NCI-H1092 treated with DMSO at 0.1 percent for 48 hours (cell line): ENCODE data around the gene PRMT7.

ENCODE experiments used
- DNase-seq: peaks from one replicate; lab custom pipeline; 2025; lab: John Stamatoyannopoulos, UW

The PRMT7 gene

DNA sequence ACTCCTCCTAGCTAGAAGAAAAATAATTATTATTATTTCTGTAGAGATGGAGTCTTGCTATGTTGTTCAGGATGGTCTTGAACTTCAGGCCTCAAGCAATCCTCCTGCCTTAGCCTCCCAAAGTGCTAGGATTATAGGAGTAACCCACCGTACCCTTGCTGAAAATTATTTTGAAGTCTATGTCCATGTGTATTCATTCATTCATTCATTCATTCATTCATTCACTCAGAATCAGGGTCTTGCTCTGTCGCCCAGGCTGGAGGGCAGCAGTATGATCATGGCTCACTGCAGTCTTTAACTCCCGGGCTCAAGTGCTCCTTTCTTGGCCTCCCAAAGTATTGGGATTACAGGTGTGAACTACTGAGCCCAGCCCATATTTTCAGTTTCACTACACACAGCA lies 4.2 kb upstream of the PRMT7 start:
- no peak for DNase-seq

DNA sequence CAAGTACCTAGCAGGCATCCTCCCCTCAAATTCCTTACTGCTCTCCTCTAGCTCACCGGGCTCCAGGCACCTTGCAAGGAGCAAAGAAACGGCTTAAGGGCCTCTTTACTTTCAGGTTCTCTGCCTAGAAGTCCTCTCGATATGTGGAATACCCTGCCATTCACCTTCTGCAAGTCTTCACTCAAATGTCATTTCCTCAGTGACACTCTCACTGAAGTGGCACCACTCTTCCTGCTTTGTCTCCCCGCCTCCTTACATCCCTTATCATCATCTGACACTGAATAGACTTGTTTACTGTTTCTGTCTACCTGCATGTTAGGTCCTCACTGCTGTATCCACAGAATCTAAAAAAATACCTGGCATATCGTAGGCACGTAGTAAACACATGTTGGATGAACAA lies 1.0 kb upstream of the PRMT7 start:
- DNase-seq, result no peak

DNA sequence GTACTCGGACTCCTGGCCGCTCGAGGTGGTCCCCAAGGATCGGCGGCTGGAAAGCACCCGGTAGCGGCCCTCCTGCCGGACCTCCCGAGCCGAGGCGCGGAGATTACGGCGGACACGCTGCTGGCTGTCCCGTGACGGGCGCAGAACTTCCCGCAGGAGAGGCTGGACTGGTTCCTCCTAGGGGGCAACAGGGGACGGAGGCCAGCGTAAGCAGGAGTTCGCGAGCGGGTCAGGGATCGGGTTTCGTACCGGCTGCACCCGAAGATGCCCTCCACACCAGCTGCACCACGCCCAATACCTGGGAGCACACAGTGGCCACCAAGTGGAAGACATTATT lies 414 bp upstream of the PRMT7 start:
- no peak for DNase-seq

DNA sequence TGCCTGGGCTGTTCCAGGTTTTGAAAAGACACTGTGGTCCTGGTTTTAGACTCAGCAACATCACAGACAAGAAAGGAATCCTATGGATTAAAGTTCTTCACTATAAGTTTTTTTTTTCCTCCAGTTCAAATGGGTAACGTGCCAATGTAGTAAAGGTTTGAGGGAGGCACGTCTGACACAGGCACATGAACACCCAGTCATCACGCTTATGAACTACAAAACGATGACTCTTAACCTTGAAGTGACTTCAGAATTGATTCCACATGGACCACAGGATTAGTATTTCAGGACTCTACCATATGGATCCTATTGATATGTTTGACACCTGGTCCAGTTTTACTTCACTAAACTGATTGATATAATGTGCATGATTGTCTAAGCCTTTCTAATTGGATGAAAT lies 2.3 kb downstream of the PRMT7 start:
- no peak for DNase-seq

DNA sequence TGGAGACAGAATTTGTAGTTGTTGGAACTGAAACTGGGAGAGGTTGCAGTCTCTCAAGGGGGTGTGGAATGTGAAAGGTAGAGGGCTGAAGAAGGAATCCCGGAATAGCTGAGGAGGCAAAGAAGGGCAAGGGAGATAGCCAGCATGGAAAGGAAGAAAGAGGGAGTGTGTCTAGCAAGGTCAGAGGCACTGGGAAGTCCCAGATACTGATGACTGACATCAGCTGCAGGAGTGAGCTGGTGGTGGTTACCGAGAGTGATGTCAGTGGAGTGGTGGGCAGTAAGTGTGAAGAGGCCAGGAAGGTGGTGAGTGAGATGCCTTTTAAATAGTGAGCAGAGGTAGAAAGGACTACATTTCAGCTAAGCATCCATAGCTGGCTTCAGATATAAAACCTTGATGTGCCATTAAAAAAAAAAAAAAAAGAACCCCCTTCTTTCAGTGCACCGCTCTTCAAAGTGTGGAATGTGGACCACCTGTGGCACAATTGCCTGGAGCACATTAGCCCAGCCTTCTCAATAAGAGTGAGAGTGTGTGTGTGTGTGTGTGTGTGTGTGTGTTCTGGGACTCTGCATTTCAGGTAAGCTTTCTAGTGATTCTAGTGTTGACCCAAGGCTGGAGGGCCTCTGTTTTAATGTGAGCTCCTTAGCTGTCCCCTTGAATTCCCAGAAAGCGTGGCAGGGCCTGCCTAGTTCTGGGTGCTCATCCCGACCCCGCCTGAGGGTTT lies 8.5 kb downstream of the PRMT7 start:
- no peak for DNase-seq

DNA sequence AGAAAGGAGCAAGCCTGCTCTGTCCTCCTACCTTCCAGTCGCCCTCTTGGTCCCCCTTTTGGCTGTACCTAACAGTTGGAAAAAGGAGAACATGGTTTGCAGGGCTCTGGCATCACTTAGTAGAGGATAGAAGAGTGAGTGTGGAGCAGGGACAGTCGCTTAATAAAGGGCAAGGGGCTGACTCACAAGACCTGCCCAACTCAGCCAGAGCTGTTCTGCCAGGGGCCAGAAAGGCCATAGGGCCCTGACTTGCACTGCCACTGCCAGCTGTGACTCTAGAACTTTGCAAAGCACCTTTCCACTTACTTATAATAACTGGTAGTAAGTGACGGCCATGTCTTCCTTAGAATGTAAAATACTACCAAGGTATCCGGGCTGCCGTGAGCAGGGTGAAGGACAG lies 13.5 kb downstream of the PRMT7 start:
- no peak for DNase-seq

DNA sequence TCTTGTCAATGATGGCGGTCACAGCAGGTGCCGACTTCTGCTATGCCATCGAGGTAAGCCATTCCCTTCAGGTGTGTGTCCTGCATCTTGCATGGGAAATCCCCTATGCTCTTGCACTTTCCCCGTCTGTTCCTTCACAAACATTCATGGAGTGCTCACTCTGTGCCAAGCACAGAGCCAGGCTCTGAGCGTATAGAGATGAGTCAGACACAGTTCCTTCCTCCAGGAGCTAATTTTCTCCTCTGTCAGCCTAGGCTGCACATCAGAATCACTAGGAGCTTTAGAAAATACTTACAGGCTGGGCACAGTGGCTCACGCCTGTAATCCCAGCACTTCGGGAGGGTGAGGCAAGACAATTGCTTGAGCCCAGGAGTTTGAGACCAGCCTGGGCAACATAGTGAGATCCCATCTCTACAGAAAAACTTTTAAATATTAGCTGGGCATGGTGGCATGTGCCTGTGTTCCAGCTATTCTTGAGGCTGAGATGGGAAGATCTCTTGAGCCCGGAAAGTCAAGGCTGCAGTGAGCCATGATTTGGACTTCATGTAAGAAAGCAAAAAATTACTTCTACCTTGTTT lies 14.1 kb downstream of the PRMT7 start:
- no peak for DNase-seq

DNA sequence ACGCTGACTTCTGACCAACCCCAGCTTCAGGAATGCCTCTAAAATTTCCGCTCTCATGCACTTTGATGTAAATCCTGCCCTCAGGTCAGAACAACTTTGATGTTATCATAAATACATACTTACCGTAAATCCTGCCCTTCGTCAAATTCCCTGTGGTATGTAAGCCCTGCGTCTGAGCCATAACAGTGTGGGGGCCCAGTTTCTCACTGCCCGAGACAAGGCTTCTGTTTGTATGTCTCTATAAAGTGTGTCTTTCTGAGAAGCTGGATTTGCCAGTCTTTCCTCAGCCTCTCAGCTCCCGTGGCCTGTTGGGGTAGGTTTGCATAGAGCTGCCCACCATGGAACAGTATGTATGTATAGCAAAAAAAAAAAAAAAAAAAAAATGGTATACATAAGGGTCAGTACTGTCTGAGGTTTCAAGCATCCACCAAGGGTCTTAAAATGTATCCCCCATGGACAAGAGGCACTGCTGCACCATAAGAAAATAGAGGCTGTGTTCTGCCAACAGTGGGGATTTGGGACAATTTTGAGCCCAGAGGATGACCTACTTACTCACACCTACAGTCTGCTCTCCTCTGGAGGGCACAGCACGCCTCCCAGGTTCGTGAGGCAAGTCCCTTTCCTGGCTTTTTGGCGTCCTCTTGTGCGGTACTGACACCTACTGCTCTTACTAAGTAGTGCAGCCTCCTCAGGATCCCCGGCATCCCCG lies 17.5 kb downstream of the PRMT7 start:
- peak; percentile 74 for DNase-seq

DNA sequence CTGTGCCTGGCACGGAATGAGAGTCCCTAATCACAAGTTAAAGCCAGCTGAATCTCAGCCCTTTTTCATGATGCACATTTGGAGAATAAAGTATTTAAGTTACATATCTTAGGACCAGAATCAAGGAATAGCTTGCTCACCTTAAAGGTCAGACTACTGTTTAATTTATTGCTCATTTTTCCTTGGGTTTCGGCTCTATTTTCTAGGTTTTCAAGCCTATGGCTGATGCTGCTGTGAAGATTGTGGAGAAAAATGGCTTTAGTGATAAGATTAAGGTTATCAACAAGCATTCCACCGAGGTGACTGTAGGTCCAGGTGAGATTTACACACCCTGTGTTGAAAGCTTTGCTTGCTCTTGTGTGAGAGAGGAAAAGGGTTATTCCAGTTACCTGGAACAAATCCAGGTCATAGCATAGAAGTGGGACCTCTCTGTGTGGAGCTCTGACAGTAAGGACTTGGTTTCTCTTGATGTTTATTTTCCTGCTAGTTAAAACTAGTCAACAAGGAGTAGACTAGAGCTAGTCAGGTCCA lies 18.1 kb downstream of the PRMT7 start:
- DNase-seq, result no peak

DNA sequence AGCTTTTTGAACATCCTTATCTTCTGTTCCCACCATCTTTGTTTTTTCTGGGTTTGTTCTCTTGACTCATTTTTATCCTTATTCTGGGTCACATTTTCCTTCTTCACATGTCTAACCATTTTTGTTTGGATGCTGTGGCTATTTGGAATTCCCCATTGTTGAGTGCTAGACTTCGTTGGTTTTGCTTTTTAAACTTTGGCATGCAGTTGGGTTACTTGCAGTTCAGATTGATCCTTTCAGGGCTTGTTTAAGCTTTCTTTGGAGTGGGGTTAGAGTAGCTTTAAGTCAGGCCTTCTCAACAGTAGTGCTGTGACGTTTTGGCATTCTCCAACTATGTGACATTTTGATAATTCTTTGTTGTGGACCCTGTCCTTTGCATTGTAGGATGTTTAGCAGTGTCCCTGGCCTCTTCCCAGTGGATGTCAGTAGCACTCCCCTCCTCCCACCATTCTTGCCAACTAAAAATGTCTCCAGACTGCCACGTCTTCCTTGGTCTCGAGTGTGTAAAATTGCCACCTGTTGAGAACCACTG lies 21.1 kb downstream of the PRMT7 start:
- no peak for DNase-seq

DNA sequence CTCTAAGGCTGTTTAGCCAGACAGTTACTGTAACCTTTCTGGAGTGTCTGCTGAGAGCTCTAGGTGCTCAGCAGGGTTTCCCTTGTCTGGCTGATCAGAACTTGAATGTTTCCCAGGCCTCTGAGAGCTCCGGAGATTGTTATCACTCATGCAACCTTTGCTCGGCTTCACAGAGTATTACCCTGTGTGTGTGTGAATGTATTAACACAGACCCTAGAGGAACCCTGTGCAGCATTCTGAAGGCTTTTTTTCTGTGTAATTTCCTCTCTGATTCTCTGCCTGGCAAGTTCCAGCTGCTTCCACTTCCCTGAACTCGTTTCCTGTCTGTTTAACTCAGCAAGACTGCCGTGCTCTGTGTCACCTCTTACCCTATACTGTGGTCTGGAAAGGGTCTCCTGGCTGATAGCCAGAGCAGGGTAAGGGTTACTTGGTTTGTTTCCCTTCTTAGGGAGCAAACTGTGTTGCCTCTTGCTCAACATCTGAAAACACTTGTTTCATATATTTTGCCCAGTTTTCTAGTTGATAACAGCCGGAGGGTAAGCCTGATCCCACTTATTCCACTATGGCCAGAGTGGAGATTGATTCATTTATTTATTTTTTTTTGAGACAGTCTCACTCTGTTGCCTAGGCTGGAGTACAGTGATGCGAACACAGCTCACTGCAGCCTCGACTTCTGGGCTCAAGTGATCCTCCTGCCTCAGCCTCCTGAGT lies 21.7 kb downstream of the PRMT7 start:
- no peak for DNase-seq

DNA sequence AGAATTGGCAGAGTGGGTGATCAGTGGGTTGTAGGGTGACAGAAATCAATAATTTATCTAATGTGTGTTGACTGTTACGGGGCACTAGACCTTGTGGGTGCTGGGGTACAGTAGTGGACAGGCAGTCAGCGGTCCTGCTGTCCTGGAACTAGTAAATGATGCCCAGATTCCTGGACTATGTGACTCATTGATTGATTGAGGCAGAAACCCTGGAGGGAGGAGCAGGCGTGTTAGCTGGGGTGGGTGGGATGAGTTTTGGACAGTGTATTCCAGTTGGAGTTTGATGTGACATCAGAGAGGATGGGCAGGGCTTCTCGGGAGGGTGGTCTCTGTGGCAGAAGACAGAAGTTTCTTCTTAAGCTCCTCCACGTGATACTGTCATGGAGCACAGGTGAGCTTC lies 24.4 kb downstream of the PRMT7 start:
- no peak for DNase-seq

DNA sequence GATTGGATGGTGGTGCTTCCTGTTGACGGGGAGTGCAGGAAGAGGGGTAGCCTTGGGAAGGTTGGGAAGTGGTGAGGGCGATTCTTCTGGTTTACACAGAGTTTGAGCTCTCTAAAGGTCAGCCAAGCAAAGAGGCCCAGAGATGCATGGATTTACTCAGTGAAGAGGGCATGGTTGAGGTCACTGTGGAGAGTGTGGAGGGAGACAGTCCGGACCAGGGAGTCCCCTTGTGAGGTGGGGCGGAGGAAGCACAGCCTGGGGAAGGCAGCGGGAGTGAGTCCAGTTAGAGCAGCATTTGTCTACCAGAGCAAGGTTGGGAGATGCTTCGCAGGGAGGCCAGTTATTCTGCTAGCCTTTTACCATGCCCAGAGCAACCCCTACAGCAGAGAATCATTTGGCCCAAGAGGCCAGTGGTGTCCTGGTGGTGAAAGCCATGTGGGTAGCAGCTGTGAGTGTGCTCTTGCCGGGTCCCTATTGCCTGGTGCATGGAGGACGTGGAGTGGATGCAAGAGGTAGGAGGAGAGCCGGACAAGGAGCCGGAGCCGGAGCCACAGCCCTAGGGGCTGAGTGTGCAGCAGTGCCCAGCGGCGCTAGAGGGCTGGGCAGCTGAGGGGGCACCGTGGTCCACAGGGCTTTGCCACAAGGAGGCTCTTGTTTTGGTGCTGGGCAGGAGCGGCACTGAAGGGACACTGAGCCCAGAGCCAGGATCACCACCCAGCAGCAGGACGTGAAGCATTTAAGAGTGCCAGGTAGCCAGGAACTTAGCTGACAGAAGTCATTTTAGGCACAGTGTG lies 27.7 kb downstream of the PRMT7 start:
- DNase-seq, result no peak

DNA sequence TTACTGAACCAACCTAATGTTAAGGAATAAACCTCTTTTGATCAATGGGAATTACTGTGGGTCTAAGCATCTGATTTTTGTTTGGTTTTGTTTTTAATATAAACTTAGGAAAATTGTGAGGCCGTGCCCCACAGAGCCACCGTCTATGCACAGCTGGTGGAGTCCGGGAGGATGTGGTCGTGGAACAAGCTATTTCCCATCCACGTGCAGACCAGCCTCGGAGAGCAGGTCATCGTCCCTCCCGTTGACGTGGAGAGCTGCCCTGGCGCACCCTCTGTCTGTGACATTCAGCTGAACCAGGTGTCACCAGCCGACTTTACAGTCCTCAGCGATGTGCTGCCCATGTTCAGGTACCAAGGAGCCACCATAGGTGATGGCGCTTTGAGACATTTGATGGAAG lies 28.4 kb downstream of the PRMT7 start:
- DNase-seq, result no peak

DNA sequence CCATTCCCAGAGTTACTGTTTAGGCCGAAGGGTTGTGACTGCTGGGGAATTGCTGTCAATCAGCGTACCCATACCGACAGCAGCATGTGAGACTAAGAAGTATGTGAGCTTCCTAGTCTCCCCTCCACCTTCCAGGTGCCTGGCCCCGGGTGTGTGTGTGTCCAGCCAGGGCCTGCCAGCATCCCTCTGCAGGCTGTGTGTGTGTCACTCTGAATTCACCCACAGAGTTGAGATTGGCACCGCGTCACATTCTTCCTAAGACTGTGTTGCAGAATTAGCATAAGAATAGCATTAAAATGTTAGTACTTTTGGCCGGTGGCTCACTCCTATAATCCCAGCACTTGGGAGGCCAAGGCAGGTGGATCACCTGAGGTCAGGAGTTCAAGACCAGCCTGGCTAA lies 31.8 kb downstream of the PRMT7 start:
- no peak for DNase-seq

DNA sequence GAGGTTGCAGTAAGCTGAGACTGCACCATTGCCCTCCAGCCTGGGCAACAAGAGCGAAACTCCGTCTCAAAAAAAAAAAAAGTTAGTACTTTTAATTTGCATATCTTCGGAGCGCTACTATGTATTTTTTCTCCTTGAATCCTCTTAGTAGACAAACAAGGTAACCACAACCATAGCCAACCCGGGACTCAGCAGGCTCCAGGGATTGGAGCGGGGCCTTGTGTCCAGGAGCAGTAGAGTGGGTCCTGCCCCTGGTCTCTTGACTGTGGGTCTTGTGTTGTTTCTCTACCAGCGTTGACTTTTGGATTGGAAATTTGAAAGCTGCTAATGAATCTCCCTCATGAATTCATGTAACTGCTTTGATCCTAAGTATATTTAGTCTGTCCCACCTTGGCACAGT lies 32.3 kb downstream of the PRMT7 start:
- DNase-seq, result no peak

DNA sequence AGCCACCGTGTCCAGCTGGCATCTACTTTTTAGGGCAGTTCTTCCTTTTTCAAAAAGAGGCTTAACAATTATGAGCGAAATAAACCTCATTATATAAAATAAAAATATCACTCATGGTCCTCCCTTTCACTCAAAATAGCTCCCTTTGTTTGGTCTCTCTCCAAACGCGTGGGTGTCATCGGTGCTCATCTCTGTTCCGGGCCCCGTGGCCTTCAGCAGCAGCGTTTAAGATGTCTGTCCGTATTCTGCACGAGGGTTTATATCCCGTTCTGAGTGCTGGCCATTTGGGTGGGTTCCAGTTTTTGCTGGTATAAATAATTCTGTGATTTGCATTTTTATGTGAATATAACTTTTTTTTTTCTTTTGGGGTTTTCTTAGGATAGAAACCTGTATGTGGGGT lies 33.4 kb downstream of the PRMT7 start:
- DNase-seq, result no peak

DNA sequence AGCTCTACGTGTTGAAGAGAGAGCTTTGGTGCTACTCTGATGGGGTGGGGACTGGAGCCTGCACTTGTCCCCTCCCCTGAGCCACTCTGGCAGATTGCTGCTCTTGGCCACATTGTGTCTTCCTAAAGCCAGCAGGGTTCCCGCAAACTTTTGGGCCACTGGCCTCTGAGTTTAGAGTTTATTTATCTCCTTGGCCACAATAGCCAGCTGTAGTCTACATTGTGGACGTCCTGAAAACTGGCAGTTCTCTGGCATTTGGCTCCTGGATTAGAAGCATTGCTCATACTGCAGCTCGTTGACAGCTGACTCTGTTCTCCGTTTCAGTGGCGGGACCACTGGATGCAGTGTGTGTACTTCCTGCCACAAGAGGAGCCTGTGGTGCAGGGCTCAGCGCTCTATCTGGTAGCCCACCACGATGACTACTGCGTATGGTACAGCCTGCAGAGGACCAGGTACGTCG lies 34.6 kb downstream of the PRMT7 start:
- DNase-seq, result no peak

DNA sequence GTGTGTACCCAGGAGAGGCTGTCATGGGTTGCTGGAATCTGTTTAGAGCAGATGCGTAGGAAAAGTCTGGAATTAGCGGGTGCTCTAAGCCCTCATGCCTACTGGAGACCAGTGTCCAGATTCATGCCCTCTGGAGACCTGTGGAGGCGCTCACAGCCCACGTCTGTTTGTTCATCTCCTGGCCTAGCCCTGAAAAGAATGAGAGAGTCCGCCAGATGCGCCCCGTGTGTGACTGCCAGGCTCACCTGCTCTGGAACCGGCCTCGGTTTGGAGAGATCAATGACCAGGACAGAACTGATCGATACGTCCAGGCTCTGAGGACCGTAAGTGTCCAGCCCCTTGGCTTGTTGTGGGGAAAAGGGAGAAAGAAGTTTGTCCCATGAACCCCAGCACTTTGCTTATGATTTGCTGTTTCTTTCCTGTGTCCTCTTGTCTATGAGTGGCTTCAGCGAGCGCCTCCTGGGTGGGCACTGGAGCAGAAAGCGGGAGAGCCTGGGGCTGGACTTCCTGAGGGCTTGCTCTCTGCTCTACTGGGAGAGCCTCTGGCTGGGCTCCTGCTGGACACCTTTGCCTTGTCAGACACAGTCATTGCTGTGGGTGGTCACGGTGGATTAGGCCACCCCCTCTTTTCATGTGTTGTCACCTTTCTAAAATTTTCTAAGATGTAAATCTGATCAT lies 35.3 kb downstream of the PRMT7 start:
- no peak for DNase-seq

DNA sequence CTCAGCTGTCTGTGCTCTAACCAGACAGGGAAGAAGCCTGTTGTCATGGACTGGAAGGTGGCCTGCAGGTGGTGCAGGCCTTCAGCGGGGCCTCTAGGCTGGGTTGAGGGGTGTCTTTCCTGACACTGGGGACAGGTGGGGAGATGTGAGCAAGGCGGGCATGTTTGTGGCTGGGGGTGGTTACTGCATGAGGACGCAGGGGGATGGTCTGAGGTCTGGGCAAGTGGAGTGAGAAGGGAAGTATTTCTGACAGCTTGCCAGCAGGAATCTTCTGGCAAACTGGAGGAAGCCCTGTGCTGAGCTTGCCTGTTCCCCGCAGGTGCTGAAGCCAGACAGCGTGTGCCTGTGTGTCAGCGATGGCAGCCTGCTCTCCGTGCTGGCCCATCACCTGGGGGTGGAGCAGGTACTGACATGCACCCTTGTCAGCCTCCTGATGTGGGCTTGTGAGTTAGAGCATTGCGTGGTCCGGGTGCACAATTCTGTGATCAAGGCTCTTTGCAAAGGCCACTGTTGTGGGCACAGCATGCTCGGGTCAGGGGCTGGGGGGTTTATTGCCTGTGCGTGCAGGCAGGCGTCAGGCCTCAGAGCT lies 36.2 kb downstream of the PRMT7 start:
- no peak for DNase-seq

DNA sequence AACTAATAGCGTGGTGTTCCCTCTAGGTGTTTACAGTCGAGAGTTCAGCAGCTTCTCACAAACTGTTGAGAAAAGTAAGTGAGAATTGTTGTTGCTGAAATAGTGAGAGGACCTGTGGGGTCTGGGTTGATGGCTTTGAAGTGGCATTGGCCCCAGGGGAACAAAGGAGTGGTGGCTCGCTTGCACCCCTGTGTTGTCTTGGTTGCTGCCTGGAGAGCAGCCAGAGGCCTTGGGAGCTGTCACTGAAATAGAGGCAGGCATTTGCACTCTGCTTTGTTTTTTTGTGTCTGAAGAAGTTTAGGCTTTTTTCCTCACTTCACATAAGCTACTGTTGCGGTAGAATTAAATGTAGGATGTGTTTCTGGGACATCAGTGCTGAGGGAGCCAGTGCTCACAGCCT lies 36.8 kb downstream of the PRMT7 start:
- no peak for DNase-seq
